ENCODE data around the gene DCUN1D2. TPM values are rescaled to one million over a fixed set of nuclear protein-coding genes. Genes with fewer than 3 reads are reported as not detected.

Gene DCUN1D2
- total RNA-seq, 1 donor from 2014 or later = 29.2 TPM

- Mint-ChIP-seq H3K4me3 (no peak overlapping the region), H3K9me3 (no peaks in the 10 kb centered on the region), H3K4me1 (ENCODE audit: unreplicated experiment) (peaks cover 10% of the 10 kb centered on the region), H3K27me3 (peaks cover 2% of the 10 kb centered on the region), H3K36me3 (peaks cover 5% of the 10 kb centered on the region), H3K27ac (peak overlapping the region; percentile 55)
- TF ChIP-seq CTCF (conservative IDR thresholded peaks at IDR 0.05) = no peak
- DNase-seq (ENCODE audit: extremely low spot score, unreplicated experiment) = no peak
Measured at GRCh38 chr13:113421673-113422270, 68.7 kb downstream of the DCUN1D2 start.

- no peak for DNase-seq (ENCODE audit: extremely low spot score, unreplicated experiment)
- H3K27ac Mint-ChIP-seq = no peak overlapping the region
- H3K36me3 Mint-ChIP-seq = peaks cover 5% of the 10 kb centered on the region
- no peak for TF ChIP-seq CTCF (conservative IDR thresholded peaks at IDR 0.05)
- no peaks in the 10 kb centered on the region for H3K9me3 Mint-ChIP-seq
- peaks cover 4% of the 10 kb centered on the region for H3K27me3 Mint-ChIP-seq
- H3K4me1 Mint-ChIP-seq (ENCODE audit: unreplicated experiment) = peaks cover 10% of the 10 kb centered on the region
- H3K4me3 Mint-ChIP-seq = no peak overlapping the region
Measured at GRCh38 chr13:113420833-113421600, 69.5 kb downstream of the DCUN1D2 start.

GRCh38 chr13:113420232-113420631 lies 70.3 kb downstream of the DCUN1D2 start:
- Mint-ChIP-seq H3K27ac (no peak overlapping the region), H3K4me3 (no peak overlapping the region), H3K27me3 (peaks cover 4% of the 10 kb centered on the region), H3K4me1 (ENCODE audit: unreplicated experiment) (peaks cover 10% of the 10 kb centered on the region), H3K9me3 (no peaks in the 10 kb centered on the region), H3K36me3 (peaks cover 5% of the 10 kb centered on the region)
- no peak for TF ChIP-seq CTCF (conservative IDR thresholded peaks at IDR 0.05)
- DNase-seq (ENCODE audit: extremely low spot score, unreplicated experiment) = no peak

- H3K9me3 Mint-ChIP-seq = no peaks in the 10 kb centered on the region
Measured at GRCh38 chr13:113419531-113420193, 70.8 kb downstream of the DCUN1D2 start.

GRCh38 chr13:113418722-113419049 lies 71.8 kb downstream of the DCUN1D2 start:
- H3K36me3 Mint-ChIP-seq = peaks cover 5% of the 10 kb centered on the region
- no peak for TF ChIP-seq CTCF (conservative IDR thresholded peaks at IDR 0.05)
- no peak overlapping the region for H3K4me3 Mint-ChIP-seq
- no peak overlapping the region for H3K27ac Mint-ChIP-seq
- DNase-seq (ENCODE audit: extremely low spot score, unreplicated experiment) = no peak
- peaks cover 4% of the 10 kb centered on the region for H3K27me3 Mint-ChIP-seq
- peaks cover 10% of the 10 kb centered on the region for H3K4me1 Mint-ChIP-seq (ENCODE audit: unreplicated experiment)
- H3K9me3 Mint-ChIP-seq = no peaks in the 10 kb centered on the region

More at GRCh38 chr13:113419531-113420193, 70.8 kb downstream of the DCUN1D2 start:
- Mint-ChIP-seq H3K27me3 (peaks cover 4% of the 10 kb centered on the region), H3K4me3 (no peak overlapping the region), H3K4me1 (ENCODE audit: unreplicated experiment) (peaks cover 10% of the 10 kb centered on the region), H3K36me3 (peaks cover 5% of the 10 kb centered on the region), H3K27ac (no peak overlapping the region)
- no peak for TF ChIP-seq CTCF (conservative IDR thresholded peaks at IDR 0.05)
- DNase-seq (ENCODE audit: extremely low spot score, unreplicated experiment) = no peak

Data from type B pancreatic cell (in vitro differentiated cells).